PC-9 (cell line): ENCODE results near the gene GAB2. TPM values are rescaled to one million over a fixed set of nuclear protein-coding genes. Genes with fewer than 3 reads are reported as not detected.

Source experiments
- BruUV-seq: library from RNA; stranded (reverse); fragments of 400-500 nt; replicated peaks from 2 replicates; lab custom pipeline; 2021; lab: Mats Ljungman, UMichigan
- CTCF ChIA-PET: fragments of 300-600 bp; sonication (Branson Sonifier 250); formaldehyde crosslinking; loops from one replicate; lab custom pipeline; 2022; ENCODE audit warnings: antibody characterized with exemption; lab: Charles Lee
- POLR2A ChIA-PET: fragments of 300-600 bp; sonication (Branson Sonifier 250); formaldehyde crosslinking; loops from one replicate; lab custom pipeline; 2022; ENCODE audit warnings: antibody characterized with exemption; ENCODE audit not compliant: unreplicated experiment; lab: Charles Lee
- DNase-seq, 2 experiments: peaks; one replicate each; pipeline versions ENCODE4 v3.0.0 to v3.0.0-alpha.2; 2015 to 2022; ENCODE audit warnings: mixed read lengths in 1 of 2
- H2AFZ ChIP-seq: fragments of 200-600 bp; sonication (generic); 2 replicates; pipeline ENCODE4 v1.8.1; 2017; ENCODE audit warnings: antibody characterized with exemption
- H3F3A ChIP-seq: fragments of 200-600 bp; sonication (generic); 2 replicates; pipeline ENCODE4 v1.8.1; 2017; ENCODE audit warnings: antibody characterized with exemption, mild to moderate bottlenecking, low read depth; ENCODE audit not compliant: insufficient read depth
- H3K27ac ChIP-seq: fragments of 200-600 bp; sonication (generic); 2 replicates; pipeline ENCODE4 v1.6.1; 2016; ENCODE audit warnings: mixed run types
- H3K27me3 ChIP-seq: fragments of 200-600 bp; sonication (generic); 2 replicates; pipeline ENCODE4 v1.6.1; 2016; ENCODE audit warnings: low read depth, mixed run types; ENCODE audit not compliant: insufficient read depth
- H3K36me3 ChIP-seq: fragments of 200-600 bp; sonication (generic); 2 replicates; pipeline ENCODE4 v1.6.1; 2016; ENCODE audit warnings: low read depth, mixed run types
- H3K4me1 ChIP-seq: fragments of 200-600 bp; sonication (generic); replicated peaks from 2 replicates; pipeline ENCODE4 v1.6.1; 2016; ENCODE audit warnings: mixed run types; ENCODE audit not compliant: insufficient read depth
- H3K4me2 ChIP-seq: fragments of 200-600 bp; sonication (generic); 2 replicates; pipeline ENCODE4 v1.6.1; 2017; ENCODE audit warnings: mixed run types
- H3K4me3 ChIP-seq: fragments of 200-600 bp; sonication (generic); 2 replicates; pipeline ENCODE4 v1.6.1; 2016; ENCODE audit warnings: mixed run types
- H3K79me2 ChIP-seq: fragments of 200-600 bp; sonication (generic); 2 replicates; pipeline ENCODE4 v1.6.1; 2017; ENCODE audit warnings: low read depth, mixed run types
- H3K9me2 ChIP-seq: fragments of 200-600 bp; sonication (generic); 2 replicates; pipeline ENCODE4 v1.8.1; 2017; ENCODE audit warnings: mild to moderate bottlenecking; ENCODE audit not compliant: insufficient read depth
- H3K9me3 ChIP-seq: fragments of 200-600 bp; sonication (generic); 2 replicates; pipeline ENCODE4 v1.8.1; 2016; ENCODE audit warnings: low read depth; ENCODE audit not compliant: insufficient read depth
- H4K20me1 ChIP-seq: fragments of 200-600 bp; sonication (generic); 2 replicates; pipeline ENCODE4 v1.8.1; 2017; ENCODE audit not compliant: insufficient read depth
- CTCF ChIP-seq: fragments of 200-600 bp; sonication (generic); conservative IDR thresholded peaks from 2 replicates; pipeline ENCODE4 v1.6.1; 2017; ENCODE audit warnings: mixed run types, antibody characterized with exemption, mild to moderate bottlenecking, moderate library complexity
- EZH2 ChIP-seq: fragments of 200-600 bp; sonication (generic); IDR thresholded peaks from 2 replicates; pipeline ENCODE4 v1.8.0; 2017; ENCODE audit warnings: antibody characterized with exemption, low read depth
- intact Hi-C: fragments of 100-400 bp; cut with micrococcal nuclease; formaldehyde crosslinking; loops from one replicate; pipeline ENCODE4 v1.10.0; 2022; ENCODE audit not compliant: unreplicated experiment
- total RNA-seq: library from RNA; stranded (reverse); gene quantifications from 2 replicates; pipeline ENCODE4 v1.2.3, GENCODE V29; 2021

GAB2 gene
- total RNA-seq, 1 experiment from 2014 or later: 17.5 TPM

GRCh38 chr11:78416285-78417174, 1.1 kb downstream of the GAB2 start:
- DNase-seq: peak; percentile 81 to 84
- H3K4me2 ChIP-seq: peak overlapping the region; percentile 91
- H2AFZ ChIP-seq: peak overlapping the region; percentile 93
- ChIA-PET POLR2A (interaction anchor here (0.7 kb wide), 1 partner anchor 156 kb away, joined by 3 read pairs; no protein-coding TSS in a partner anchor), CTCF (interaction anchor here (0.6 to 2.0 kb wide), 4 partner anchors 188 to 669 kb away, joined by 4 to 13 read pairs (median 7); no protein-coding TSS in a partner anchor)
- peak; percentile 72 for TF ChIP-seq CTCF
- no peak for TF ChIP-seq EZH2
- intact Hi-C loops: loop anchor here (1.0 to 10.0 kb wide), 6 partner anchors 51 to 372 kb away; partner anchors contain the start of genes ALG8 and NARS2
- peaks cover 26% of the 10 kb centered on the region for H3K4me1 ChIP-seq
- H3K27ac ChIP-seq: peak overlapping the region; percentile 61
- H3F3A ChIP-seq: peaks cover 34% of the 10 kb centered on the region
- H3K9me3 ChIP-seq: no peaks in the 10 kb centered on the region
- H3K9me2 ChIP-seq: no peaks in the 10 kb centered on the region
- H4K20me1 ChIP-seq: no peaks in the 10 kb centered on the region
- peak overlapping the region; percentile 84 for H3K4me3 ChIP-seq
- H3K36me3 ChIP-seq: no peaks in the 10 kb centered on the region
- BruUV-seq: TSS peak; percentile 71
- H3K79me2 ChIP-seq: peaks cover 12% of the 10 kb centered on the region; the same call in 1 of the 2 replicates
- no peaks in the 10 kb centered on the region for H3K27me3 ChIP-seq

GRCh38 chr11:78415338-78415737, 2.3 kb downstream of the GAB2 start:
- no peak overlapping the region for H2AFZ ChIP-seq
- peaks cover 34% of the 10 kb centered on the region for H3F3A ChIP-seq
- H3K9me3 ChIP-seq: no peaks in the 10 kb centered on the region; the same call in 1 of the 2 replicates
- no peaks in the 10 kb centered on the region for H3K36me3 ChIP-seq
- no peaks in the 10 kb centered on the region for H4K20me1 ChIP-seq
- no peak overlapping the region for H3K4me3 ChIP-seq
- no TSS peak for BruUV-seq
- no peaks in the 10 kb centered on the region for H3K9me2 ChIP-seq
- H3K4me1 ChIP-seq: peaks cover 26% of the 10 kb centered on the region
- CTCF ChIA-PET: interaction anchor here (2.0 kb wide), 1 partner anchor 187 kb away, joined by 9 read pairs; no protein-coding TSS in a partner anchor
- no peak overlapping the region for H3K27ac ChIP-seq
- peak overlapping the region; percentile 91 for H3K4me2 ChIP-seq
- intact Hi-C loops: loop anchor here (5.0 to 10.0 kb wide), 3 partner anchors 121 to 371 kb away; partner anchors contain the start of gene NARS2
- H3K79me2 ChIP-seq: peaks cover 13% of the 10 kb centered on the region; the same call in 1 of the 2 replicates
- no peaks in the 10 kb centered on the region for H3K27me3 ChIP-seq
- DNase-seq: peak in 1 of 2 experiments; percentile 26
- TF ChIP-seq EZH2 (no peak), CTCF (no peak)
- POLR2A ChIA-PET: interaction anchor here (0.7 kb wide), 1 partner anchor 154 kb away, joined by 3 read pairs; no protein-coding TSS in a partner anchor

GRCh38 chr11:78414321-78415051, 3.1 kb downstream of the GAB2 start:
- no peaks in the 10 kb centered on the region for H3K36me3 ChIP-seq
- H3K4me2 ChIP-seq: no peak overlapping the region
- peaks cover 26% of the 10 kb centered on the region for H3K4me1 ChIP-seq
- TF ChIP-seq CTCF (peak; percentile 87), EZH2 (no peak)
- H3K9me2 ChIP-seq: no peaks in the 10 kb centered on the region
- H3K27me3 ChIP-seq: no peaks in the 10 kb centered on the region
- ChIA-PET CTCF (no interaction called here), POLR2A (no interaction called here)
- H2AFZ ChIP-seq: no peak overlapping the region
- H3K79me2 ChIP-seq: peaks cover 20% of the 10 kb centered on the region; the same call in 1 of the 2 replicates
- H3K27ac ChIP-seq: no peak overlapping the region
- intact Hi-C loops: loop anchor here (5.0 to 10.0 kb wide), 3 partner anchors 120 to 370 kb away; partner anchors contain the start of gene NARS2
- H3F3A ChIP-seq: peaks cover 31% of the 10 kb centered on the region
- no TSS peak for BruUV-seq
- peak in 1 of 2 experiments; percentile 50 for DNase-seq
- no peaks in the 10 kb centered on the region for H4K20me1 ChIP-seq
- peaks cover 8% of the 10 kb centered on the region; the same call in 1 of the 2 replicates for H3K9me3 ChIP-seq
- H3K4me3 ChIP-seq: no peak overlapping the region
